Activated CD4-positive, CD25-positive, alpha-beta regulatory T cell (primary cell): ENCODE data around the gene FNTB.

Experiments
- DNase-seq, 4 experiments: peaks; one replicate each; lab custom pipeline; 2025; lab: John Stamatoyannopoulos, UW

Gene FNTB

DNA sequence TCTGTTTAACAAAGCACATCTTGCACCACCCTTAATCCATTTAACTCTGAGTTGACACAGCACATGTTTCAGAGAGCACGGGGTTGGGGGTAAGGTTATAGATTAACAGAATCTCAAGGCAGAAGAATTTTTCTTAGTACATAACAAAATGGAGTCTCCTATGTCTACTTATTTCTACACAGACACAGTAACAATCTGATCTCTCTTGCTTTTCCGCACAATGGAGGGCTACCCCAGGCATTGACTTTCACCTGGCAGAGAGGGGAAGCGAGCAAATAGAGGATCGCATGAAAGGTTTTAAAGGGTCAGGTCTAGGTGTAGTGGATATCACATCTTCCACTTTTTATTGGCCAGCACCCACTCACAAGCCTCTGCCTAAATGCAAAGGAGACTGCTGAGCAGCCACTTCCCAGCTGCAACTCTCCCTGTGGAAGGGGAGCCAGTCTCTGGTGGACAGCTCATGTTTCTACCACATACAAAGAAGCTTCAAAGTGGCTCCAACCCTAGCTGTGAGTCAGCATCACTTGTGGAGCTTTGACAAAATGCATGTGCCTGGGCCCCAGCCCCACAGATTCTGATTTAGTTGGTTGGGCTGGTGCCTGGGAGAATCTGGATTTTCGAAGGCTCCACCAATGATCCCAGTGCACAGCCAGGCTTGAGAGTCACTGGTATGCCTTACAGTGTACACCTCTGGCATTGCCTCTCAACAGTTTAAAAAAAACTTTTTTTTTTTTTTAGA, 7.2 kb upstream of the FNTB start:
- DNase-seq = no peak

- no peak for DNase-seq
These were observed 3.0 kb upstream of the FNTB start for GRCh38 chr14:64983439-64984310.

DNA sequence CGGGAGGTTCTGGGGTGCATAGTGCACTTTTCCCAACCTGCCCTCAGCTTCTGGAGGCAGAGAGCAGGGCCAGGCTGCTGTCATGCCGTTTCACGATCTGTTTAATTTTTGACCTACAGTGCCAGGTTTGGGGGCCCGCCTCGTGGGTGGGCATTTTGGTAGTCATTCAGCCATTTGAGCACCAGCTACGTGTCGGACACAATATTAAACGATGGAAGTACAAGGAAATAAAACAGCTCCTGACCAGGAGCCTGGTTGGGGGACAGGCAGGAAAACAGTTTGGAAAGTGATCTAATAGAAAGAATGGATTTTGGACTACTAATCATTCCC, 708 bp downstream of the FNTB start:
- DNase-seq = no peak

DNA sequence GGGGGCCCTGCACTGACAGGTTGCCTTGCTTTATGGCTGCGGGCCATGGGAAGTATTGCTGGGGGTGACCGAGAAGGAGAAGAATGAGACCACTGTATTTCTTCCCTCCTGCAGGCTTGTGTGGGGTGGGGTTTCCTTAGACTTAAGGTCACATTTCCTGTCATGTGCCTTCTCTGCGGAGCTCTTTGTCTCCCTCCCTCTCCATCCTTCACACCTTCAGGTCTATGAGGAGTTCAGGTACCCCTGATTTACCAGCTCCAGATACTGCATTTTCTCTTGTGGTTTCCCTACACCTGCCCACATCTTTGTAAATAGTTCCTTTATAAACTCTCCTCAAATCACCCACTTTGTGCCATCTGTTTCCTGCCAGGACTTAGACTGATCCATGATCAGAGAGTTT, 3.6 kb downstream of the FNTB start:
- DNase-seq = no peak

DNA sequence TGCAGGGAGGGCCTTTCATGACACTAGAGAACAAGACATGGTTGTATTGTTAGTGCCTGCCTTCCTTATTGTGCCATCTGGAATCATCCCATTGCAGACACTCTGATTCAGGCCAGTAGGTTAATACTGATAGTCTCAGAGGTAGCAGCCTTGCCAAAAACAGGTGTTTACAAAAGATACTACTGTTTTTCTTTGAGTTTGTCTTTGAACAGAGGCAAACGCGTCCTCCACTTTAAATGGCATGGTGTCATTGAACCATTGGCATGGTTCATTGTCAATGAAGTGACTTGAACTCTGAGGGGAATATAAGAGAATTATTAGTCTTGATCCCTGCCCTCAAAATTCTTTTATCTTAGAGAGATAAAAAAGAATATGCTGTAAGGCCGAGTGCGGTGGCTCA, 4.2 kb downstream of the FNTB start:
- DNase-seq = no peak

DNA sequence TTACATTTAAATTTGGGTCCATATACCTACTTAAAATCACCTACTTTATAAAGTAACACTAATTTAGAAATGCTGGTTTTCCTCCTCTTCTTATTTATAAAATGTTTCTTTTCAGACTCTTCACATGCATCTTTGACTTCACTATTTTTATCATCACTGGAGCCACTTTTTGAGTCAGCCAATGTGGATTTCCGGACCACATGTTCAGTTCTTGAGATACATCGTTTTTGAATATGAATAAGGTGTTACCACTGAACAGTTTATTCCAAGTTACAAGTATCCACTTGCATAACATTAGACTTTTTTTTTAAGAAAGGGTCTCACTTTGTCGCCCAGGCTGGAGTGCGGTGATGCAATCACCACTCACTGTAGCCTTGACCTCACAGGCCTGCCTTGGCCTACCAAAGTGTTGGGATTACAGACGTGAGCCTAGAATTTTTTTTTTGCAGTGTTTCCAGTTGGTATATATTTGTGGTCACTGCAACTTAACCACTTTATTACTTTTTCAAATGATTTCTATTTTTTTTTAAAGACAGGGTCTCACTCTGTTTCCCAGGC, 5.7 kb downstream of the FNTB start:
- DNase-seq = no peak

DNA sequence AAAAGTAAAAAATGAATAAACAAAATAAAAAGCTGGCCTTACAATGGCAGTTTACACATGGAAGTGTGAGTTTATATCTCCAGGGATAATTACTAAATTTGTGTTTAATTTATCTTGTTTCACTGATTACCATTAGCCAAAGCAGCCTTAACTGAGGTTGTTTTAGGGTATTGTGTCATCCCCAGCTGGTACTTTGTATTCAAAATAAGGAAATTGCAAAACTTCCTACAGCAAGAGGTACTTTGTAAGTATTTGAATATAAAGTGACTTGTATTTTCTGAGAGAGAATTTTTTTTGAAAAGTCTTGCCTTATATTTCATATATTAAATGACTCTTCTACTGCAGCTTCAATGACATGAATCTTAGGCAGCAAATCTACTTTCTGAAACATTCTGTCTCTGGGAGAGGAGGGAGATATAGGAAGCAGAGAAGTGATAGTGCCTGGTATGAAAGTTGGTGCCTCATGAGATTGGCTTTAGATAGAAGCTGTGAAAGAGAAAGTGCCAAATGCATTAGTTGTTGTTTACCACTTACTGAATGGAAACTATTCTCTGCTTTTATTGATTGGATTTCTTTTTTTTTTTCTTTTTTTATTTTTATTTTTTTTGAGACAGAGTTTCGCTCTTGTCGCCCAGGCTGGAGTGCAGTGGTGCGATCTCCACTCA, 6.7 kb downstream of the FNTB start:
- DNase-seq = no peak

DNA sequence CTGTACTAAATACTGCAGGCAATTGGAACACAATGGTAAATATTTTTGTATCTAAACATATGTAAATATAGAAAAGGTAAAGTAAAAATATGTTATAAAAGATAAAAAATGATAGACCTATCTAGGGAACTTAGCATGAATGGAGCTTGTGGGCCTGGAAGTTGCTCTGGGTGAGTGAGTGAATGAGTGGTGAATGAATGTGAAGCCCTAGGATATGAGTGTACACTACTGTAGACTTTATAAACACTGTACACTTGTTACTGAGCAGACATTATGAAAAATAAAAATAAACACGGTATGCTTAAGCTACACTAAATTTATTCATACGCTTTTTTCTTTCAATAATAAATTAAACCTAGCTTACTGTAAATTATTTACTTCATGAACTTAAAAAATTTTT, 7.8 kb downstream of the FNTB start:
- DNase-seq = no peak

- no peak for DNase-seq
These were observed 8.6 kb downstream of the FNTB start for GRCh38 chr14:64995291-64995690.

DNA sequence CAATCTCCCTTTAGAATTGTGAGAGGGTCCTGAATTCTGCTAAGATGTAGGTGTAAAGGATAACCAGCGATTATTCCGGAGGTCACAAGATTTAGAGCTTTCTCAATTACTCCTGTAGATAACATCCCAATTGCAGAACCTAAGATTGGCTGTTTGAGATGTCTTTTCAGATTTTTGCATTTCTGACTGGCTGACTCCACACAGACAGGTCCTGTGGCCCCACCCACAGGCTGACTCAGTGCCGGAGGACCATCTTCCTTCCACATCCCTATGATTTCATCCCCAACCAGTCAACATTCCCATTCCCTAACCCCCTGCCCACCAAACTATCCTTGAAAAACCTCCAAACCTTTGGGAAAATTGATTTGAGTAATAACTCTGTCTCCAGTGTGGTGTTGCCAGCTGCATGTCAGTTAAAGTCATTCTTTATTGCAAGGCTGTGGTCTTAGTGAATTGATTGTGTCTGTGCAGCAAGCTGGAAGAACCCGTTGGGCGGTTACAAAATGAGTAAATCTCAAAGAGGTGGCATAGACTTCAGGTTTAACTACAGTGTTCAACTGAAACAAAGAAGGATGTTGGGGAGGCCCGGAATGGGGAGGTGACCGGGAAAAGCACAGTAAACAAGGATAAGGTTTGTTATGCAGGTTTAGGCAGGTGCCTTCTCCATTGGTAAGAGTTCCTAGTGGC, 10.6 kb downstream of the FNTB start:
- DNase-seq = no peak

DNA sequence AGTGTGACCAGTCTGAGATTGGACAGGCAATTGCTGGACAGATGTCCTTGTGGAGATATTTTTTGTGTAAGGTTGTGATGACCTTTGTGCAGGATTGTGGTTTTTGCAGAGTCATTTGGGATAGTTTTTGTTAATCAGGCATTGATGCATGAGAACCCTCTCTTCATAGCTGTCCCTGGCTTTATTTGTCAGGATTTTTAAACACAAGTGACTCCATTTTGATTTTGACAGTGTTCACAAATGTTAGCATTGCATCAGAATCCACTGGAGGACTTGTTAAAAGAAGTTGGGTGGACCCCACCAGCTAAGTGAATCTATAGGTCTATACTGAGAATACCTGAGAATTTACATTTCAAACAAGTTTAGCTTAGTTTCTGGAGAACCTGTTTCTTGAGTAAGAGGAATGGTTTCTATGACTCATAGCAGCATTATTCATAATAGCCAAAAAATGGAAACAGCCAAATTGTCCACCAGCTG, 11.8 kb downstream of the FNTB start:
- no peak for DNase-seq

DNA sequence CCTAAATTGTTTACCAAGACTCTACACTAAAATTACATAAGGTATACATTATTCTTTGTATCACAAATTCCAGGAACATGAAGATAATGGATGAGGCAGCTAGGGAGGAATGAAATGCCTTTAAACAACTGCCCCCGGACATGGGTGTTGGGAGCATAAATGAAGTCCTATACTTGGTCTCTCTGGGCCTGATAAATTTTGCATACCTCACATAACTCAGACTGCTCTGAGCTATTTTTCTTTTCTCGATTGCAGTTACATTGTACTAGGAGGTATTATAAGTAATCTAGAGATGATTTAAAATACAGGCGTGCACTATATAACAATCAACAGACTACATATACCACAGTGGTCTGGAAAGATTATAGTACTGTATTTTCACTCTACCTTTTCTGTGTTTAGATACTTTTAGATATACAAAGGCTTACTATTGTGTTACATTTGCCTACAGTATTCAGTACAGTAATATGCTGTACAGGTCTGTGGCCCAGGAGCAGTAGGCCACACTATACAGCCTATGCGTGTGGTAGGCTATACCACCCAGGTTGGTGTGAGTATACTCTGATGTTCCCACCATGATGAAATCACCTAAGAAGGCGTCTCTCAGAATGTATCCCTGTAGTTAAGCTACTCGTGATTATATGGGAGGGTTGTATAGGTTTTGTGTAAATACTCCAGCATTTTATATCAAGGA, 14.3 kb downstream of the FNTB start:
- DNase-seq = no peak

DNA sequence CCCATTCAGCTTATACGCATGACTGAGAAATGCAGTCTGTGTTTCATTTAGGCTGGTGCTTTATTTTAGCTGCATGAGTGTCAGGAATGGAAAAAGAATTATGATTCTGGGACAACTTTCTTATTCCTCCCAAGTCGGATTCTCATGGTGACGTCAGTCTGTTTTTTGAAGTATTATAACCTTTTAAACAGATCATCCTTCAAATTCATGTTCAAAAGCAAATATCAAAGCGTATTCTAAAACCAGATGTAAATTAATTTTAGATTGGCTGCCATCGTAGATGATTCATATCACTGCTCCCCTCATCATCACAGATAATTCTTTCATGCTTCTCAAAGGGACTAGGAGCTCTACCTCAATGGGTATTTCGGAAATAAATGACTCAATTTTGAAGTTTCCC, 15.0 kb downstream of the FNTB start:
- DNase-seq = no peak

- no peak for DNase-seq
These were observed 16.0 kb downstream of the FNTB start for GRCh38 chr14:65002586-65003210.

DNA sequence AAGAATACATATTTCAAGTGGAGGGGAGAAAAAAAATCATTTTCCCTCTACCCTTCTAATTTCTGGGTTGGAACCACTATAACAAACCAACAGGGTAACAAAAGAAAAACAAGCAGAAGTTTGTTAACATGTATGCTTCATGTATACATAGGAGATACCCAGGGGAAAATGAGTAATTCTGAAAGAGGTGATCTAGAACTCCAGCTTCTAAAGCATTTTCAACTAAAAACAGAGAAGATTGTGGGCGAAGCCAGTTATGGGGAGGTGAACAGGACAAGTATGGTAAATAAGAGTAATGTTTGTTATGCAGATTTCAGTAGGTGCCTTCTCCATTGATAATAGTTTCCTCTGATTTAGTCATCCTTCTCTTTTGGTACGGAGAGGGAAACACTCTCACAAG, 16.7 kb downstream of the FNTB start:
- no peak for DNase-seq

- no peak for DNase-seq
These were observed 19.6 kb downstream of the FNTB start for GRCh38 chr14:65006261-65006721.

GRCh38 chr14:65007202-65007601, 20.5 kb downstream of the FNTB start:
- no peak for DNase-seq

GRCh38 chr14:65010211-65010931, 23.7 kb downstream of the FNTB start:
- no peak for DNase-seq

DNA sequence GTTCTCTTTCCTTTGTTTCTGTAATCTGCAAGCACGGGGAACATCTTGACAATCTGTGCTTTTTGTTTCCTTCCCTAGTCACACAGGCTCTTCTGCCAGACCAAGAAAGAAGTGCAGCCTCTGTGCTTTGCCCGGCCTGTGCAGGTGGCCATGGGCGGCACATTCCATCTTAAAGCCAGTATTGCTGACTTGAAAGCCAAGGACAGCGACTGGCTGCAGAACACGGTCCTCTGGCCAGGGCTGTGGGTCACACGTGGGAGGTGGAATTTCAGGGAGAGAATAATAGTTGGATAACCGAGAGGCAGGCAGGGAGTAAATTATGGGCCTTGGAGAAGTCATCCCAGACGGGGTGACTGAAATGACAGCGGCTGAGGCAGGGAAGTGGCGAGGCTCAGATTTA, 24.8 kb downstream of the FNTB start:
- no peak for DNase-seq

DNA sequence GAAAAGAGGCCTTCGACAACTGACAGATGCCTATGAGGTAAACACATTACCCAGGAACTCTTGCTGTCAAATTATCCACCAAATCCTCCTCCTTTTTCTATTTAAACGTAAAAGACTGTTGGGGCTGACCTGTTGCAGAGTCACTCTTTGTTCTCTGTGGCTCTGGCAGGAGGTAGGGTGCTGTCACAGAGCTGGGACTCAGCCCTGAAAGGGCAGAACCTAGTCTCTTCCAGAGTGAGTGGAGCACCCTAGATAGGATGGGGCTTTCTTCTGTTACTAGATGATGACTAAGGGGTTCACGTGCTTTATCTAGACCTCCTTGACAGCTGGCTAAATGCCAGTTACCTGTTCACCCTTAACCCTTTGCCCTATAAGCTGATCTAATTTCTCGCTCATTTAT, 25.7 kb downstream of the FNTB start:
- DNase-seq = no peak
